ENCODE measurements around the gene GUCA2A. TPM values are rescaled to one million over a fixed set of nuclear protein-coding genes. Genes with fewer than 3 reads are reported as not detected.

GUCA2A gene
- total RNA-seq, 8 experiments from 2014 or later = not detected

GRCh38 chr1:42163536-42164503 lies 725 bp downstream of the GUCA2A start:
- 50 to 100% (median 88%) methylated on average over 1 to 11 of the region's 16 CpGs; no CpG with 5 or more reads in 2 of the 10 experiments for WGBS, 10 experiments
- H3K4me1 ChIP-seq (replicated peaks in 1 of 2) = peaks cover 3 to 12% of the 10 kb centered on the region in 2 donors
- no peak overlapping the region for H3K4me3 ChIP-seq
- in situ Hi-C loops (cut with MboI; ENCODE audit: low pct_unique_long_range_greater_than_20kb in 2 of 9, low sequenced_read_pairs in 9 of 9, unreplicated experiment in 9 of 9) = loop anchor here in 2 of 9 experiments (25.0 kb wide), 1 partner anchor 577 kb away; no protein-coding TSS in a partner anchor
- H3K27ac ChIP-seq = no peak overlapping the region
- no peak for ATAC-seq (replicated peaks in 6 of 8)

- 40 to 85% (median 63%) methylated on average over 1 to 2 of the region's 2 CpGs; no CpG with 5 or more reads in 5 of the 10 experiments for WGBS, 10 experiments
- Histone ChIP-seq H3K4me3 (no peak overlapping the region), H3K4me1 (replicated peaks in 1 of 2) (peaks cover 3 to 12% of the 10 kb centered on the region in 2 donors), H3K27ac (no peak overlapping the region)
- in situ Hi-C loops (cut with MboI; ENCODE audit: low pct_unique_long_range_greater_than_20kb in 2 of 9, low sequenced_read_pairs in 9 of 9, unreplicated experiment in 9 of 9) = loop anchor here in 2 of 9 experiments (25.0 kb wide), 1 partner anchor 576 kb away; no protein-coding TSS in a partner anchor
- ATAC-seq (replicated peaks in 6 of 8) = no peak
These were observed 1.4 kb downstream of the GUCA2A start for GRCh38 chr1:42163114-42163513.

GRCh38 chr1:42162181-42162580 lies 2.4 kb downstream of the GUCA2A start:
- ATAC-seq (replicated peaks in 6 of 8) = no peak
- in situ Hi-C loops (cut with MboI; ENCODE audit: low pct_unique_long_range_greater_than_20kb in 2 of 9, low sequenced_read_pairs in 9 of 9, unreplicated experiment in 9 of 9) = loop anchor here in 2 of 9 experiments (25.0 kb wide), 1 partner anchor 575 kb away; no protein-coding TSS in a partner anchor
- H3K4me1 ChIP-seq (replicated peaks in 1 of 2) = peaks cover 3 to 12% of the 10 kb centered on the region in 2 donors
- no peak overlapping the region for H3K27ac ChIP-seq
- WGBS, 10 experiments = 0 to 100% (median 79%) methylated on average over 1 to 5 of the region's 5 CpGs; no CpG with 5 or more reads in 3 of the 10 experiments
- H3K4me3 ChIP-seq = no peak overlapping the region

GRCh38 chr1:42158189-42158588 lies 6.4 kb downstream of the GUCA2A start:
- 40 to 100% (median 83%) methylated on average over 1 to 2 of the region's 2 CpGs; no CpG with 5 or more reads in 1 of the 10 experiments for WGBS, 10 experiments
- no peaks in the 10 kb centered on the region for H3K4me1 ChIP-seq (replicated peaks in 1 of 2)
- no peak overlapping the region for H3K4me3 ChIP-seq
- H3K27ac ChIP-seq = no peak overlapping the region
- ATAC-seq (replicated peaks in 6 of 8) = no peak
- in situ Hi-C loops (cut with MboI; ENCODE audit: low pct_unique_long_range_greater_than_20kb in 2 of 9, low sequenced_read_pairs in 9 of 9, unreplicated experiment in 9 of 9) = loop anchor here in 2 of 9 experiments (25.0 kb wide), 1 partner anchor 571 kb away; no protein-coding TSS in a partner anchor

GRCh38 chr1:42157667-42158066 lies 6.9 kb downstream of the GUCA2A start:
- Histone ChIP-seq H3K4me1 (replicated peaks in 1 of 2) (no peaks in the 10 kb centered on the region), H3K27ac (no peak overlapping the region), H3K4me3 (no peak overlapping the region)
- 7 to 80% (median 64%) methylated on average over 1 to 6 of the region's 7 CpGs; no CpG with 5 or more reads in 4 of the 10 experiments for WGBS, 10 experiments
- ATAC-seq (replicated peaks in 6 of 8) = peak in 1 of 8 experiments; percentile 14
- in situ Hi-C loops (cut with MboI; ENCODE audit: low pct_unique_long_range_greater_than_20kb in 2 of 9, low sequenced_read_pairs in 9 of 9, unreplicated experiment in 9 of 9) = loop anchor here in 2 of 9 experiments (25.0 kb wide), 1 partner anchor 570 kb away; no protein-coding TSS in a partner anchor

GRCh38 chr1:42155362-42155761 lies 9.2 kb downstream of the GUCA2A start:
- Histone ChIP-seq H3K4me3 (no peak overlapping the region), H3K27ac (no peak overlapping the region), H3K4me1 (replicated peaks in 1 of 2) (no peaks in the 10 kb centered on the region)
- ATAC-seq (replicated peaks in 6 of 8) = no peak
- in situ Hi-C loops (cut with MboI; ENCODE audit: low pct_unique_long_range_greater_than_20kb in 2 of 9, low sequenced_read_pairs in 9 of 9, unreplicated experiment in 9 of 9) = loop anchor here in 2 of 9 experiments (25.0 kb wide), 1 partner anchor 568 kb away; no protein-coding TSS in a partner anchor
- 33 to 87% (median 73%) methylated on average over 1 to 11 of the region's 12 CpGs; no CpG with 5 or more reads in 3 of the 10 experiments for WGBS, 10 experiments

- ATAC-seq (replicated peaks in 6 of 8) = no peak
- WGBS, 10 experiments = 0 to 100% (median 82%) methylated on average over 1 to 9 of the region's 13 CpGs; no CpG with 5 or more reads in 3 of the 10 experiments
- Histone ChIP-seq H3K27ac (no peak overlapping the region), H3K4me3 (no peak overlapping the region), H3K4me1 (replicated peaks in 1 of 2) (no peaks in the 10 kb centered on the region)
- in situ Hi-C loops (cut with MboI; ENCODE audit: low pct_unique_long_range_greater_than_20kb in 2 of 9, low sequenced_read_pairs in 9 of 9, unreplicated experiment in 9 of 9) = loop anchor here in 2 of 9 experiments (25.0 kb wide), 1 partner anchor 567 kb away; no protein-coding TSS in a partner anchor
These were observed 9.9 kb downstream of the GUCA2A start for GRCh38 chr1:42154685-42155084.

GRCh38 chr1:42153624-42154023 lies 10.9 kb downstream of the GUCA2A start:
- Histone ChIP-seq H3K4me1 (replicated peaks in 1 of 2) (no peaks in the 10 kb centered on the region), H3K4me3 (no peak overlapping the region), H3K27ac (no peak overlapping the region)
- ATAC-seq (replicated peaks in 6 of 8) = peak in 2 of 8 experiments; percentile 77 to 96
- 60 to 91% (median 66%) methylated on average over 2 to 3 of the region's 6 CpGs; no CpG with 5 or more reads in 7 of the 10 experiments for WGBS, 10 experiments
- in situ Hi-C loops (cut with MboI; ENCODE audit: low pct_unique_long_range_greater_than_20kb in 2 of 9, low sequenced_read_pairs in 9 of 9, unreplicated experiment in 9 of 9) = loop anchor here in 2 of 9 experiments (25.0 kb wide), 1 partner anchor 566 kb away; no protein-coding TSS in a partner anchor

GRCh38 chr1:42152907-42153600 lies 11.5 kb downstream of the GUCA2A start, which contains the start of gene GUCA2B:
TSS of gene GUCA2B (plus strand) at chr1:42153410. CDS start at chr1:42153451, 41 bp downstream.
- no peak within 1 kb of the TSS for H3K4me3 ChIP-seq
- no peak within 1 kb of the TSS for H3K27ac ChIP-seq
- no peak for ATAC-seq (replicated peaks in 6 of 8)
- H3K4me1 ChIP-seq (replicated peaks in 1 of 2) = no peaks in the 10 kb centered on the region
- in situ Hi-C loops (cut with MboI; ENCODE audit: low pct_unique_long_range_greater_than_20kb in 2 of 9, low sequenced_read_pairs in 9 of 9, unreplicated experiment in 9 of 9) = loop anchor here in 2 of 9 experiments (25.0 kb wide), 1 partner anchor 566 kb away; no protein-coding TSS in a partner anchor
- 36 to 53% methylated on average over 5 to 7 of the region's 12 CpGs; no CpG with 5 or more reads in 8 of the 10 experiments for WGBS, 10 experiments

- in situ Hi-C loops (cut with MboI; ENCODE audit: low pct_unique_long_range_greater_than_20kb in 2 of 9, low sequenced_read_pairs in 9 of 9, unreplicated experiment in 9 of 9) = loop anchor here in 2 of 9 experiments (25.0 kb wide), 1 partner anchor 565 kb away; no protein-coding TSS in a partner anchor
These were observed 12.4 kb downstream of the GUCA2A start for GRCh38 chr1:42152119-42152518.

GRCh38 chr1:42150651-42151050 lies 13.9 kb downstream of the GUCA2A start:
- no peak for ATAC-seq (replicated peaks in 6 of 8)
- H3K27ac ChIP-seq = no peak overlapping the region
- in situ Hi-C loops (cut with MboI; ENCODE audit: low pct_unique_long_range_greater_than_20kb in 2 of 9, low sequenced_read_pairs in 9 of 9, unreplicated experiment in 9 of 9) = loop anchor here in 2 of 9 experiments (25.0 kb wide), 1 partner anchor 563 kb away; no protein-coding TSS in a partner anchor
- 0 to 100% (median 92%) methylated on average over 1 to 5 of the region's 5 CpGs; no CpG with 5 or more reads in 5 of the 10 experiments for WGBS, 10 experiments
- no peaks in the 10 kb centered on the region for H3K4me1 ChIP-seq (replicated peaks in 1 of 2)
- H3K4me3 ChIP-seq = no peak overlapping the region

More at GRCh38 chr1:42152119-42152518, 12.4 kb downstream of the GUCA2A start:
- Histone ChIP-seq H3K4me3 (no peak overlapping the region), H3K27ac (no peak overlapping the region), H3K4me1 (replicated peaks in 1 of 2) (no peaks in the 10 kb centered on the region)
- 60 to 93% (median 80%) methylated on average over 1 to 3 of the region's 3 CpGs; no CpG with 5 or more reads in 5 of the 10 experiments for WGBS, 10 experiments
- no peak for ATAC-seq (replicated peaks in 6 of 8)

- H3K4me1 ChIP-seq (replicated peaks in 1 of 2) = no peaks in the 10 kb centered on the region
- in situ Hi-C loops (cut with MboI; ENCODE audit: low pct_unique_long_range_greater_than_20kb in 2 of 9, low sequenced_read_pairs in 9 of 9, unreplicated experiment in 9 of 9) = loop anchor here in 2 of 9 experiments (25.0 kb wide), 2 partner anchors 561 to 586 kb away; no protein-coding TSS in a partner anchor
- no peak for ATAC-seq (replicated peaks in 6 of 8)
- no peak overlapping the region for H3K27ac ChIP-seq
- no peak overlapping the region for H3K4me3 ChIP-seq
- 0 to 82% (median 43%) methylated on average over 1 of the region's 1 CpG; no CpG with 5 or more reads in 4 of the 10 experiments for WGBS, 10 experiments
These were observed 16.4 kb downstream of the GUCA2A start for GRCh38 chr1:42148166-42148565.
